ENCODE results near the gene ZNF576. TPM values are rescaled to one million over a fixed set of nuclear protein-coding genes. Genes with fewer than 3 reads are reported as not detected.

ZNF576 gene
- total and polyA plus RNA-seq, 2 of the 13 experiments (the other 11 are each of a cell fraction or from before 2014, with no cell fraction given): 7.2 to 9.6 TPM

- TF ChIP-seq ZNF576 (CRISPR knock-in tag; IDR thresholded peaks at IDR 0.05) (no peak), CHD2 (IDR thresholded peaks at IDR 0.05; ENCODE audit: low read depth, low read length) (no peak), ZSCAN12 (CRISPR knock-in tag; IDR thresholded peaks at IDR 0.05) (no peak), CEBPG (CRISPR knock-in tag; IDR thresholded peaks at IDR 0.05) (no peak), ZNF839 (CRISPR knock-in tag; IDR thresholded peaks at IDR 0.05; ENCODE audit: borderline replicate concordance) (no peak), SP140L (CRISPR knock-in tag; IDR thresholded peaks at IDR 0.05; ENCODE audit: borderline replicate concordance) (no peak), MBNL3 (CRISPR knock-in tag; conservative IDR thresholded peaks at IDR 0.05) (no peak), AGO1 (IDR thresholded peaks at IDR 0.05; ENCODE audit: low read depth, low read length, poor library complexity, severe bottlenecking) (no peak), ZBTB40 (IDR thresholded peaks at IDR 0.05) (no peak), ZBTB40 (CRISPR knock-in tag; IDR thresholded peaks at IDR 0.05) (0 out of 2 replicates have a peak, but pooled peaks have one; percentile 36), ZNF740 (CRISPR knock-in tag; IDR thresholded peaks at IDR 0.05) (no peak), ATF4 (CRISPR knock-in tag; IDR thresholded peaks at IDR 0.05) (no peak), ZMYM3 (CRISPR knock-in tag; IDR thresholded peaks at IDR 0.05) (no peak), ZNF672 (CRISPR knock-in tag; IDR thresholded peaks at IDR 0.05) (0 out of 2 replicates have a peak, but pooled peaks have one; percentile 26), POLR2AphosphoS5 (IDR thresholded peaks at IDR 0.05; ENCODE audit: low read depth, low read length) (no peak), ZSCAN20 (CRISPR knock-in tag; IDR thresholded peaks at IDR 0.05; ENCODE audit: borderline replicate concordance) (no peak), MTA3 (CRISPR knock-in tag; IDR thresholded peaks at IDR 0.05) (no peak), WIZ (CRISPR knock-in tag; IDR thresholded peaks at IDR 0.05) (no peak), FOXK1 (CRISPR knock-in tag; IDR thresholded peaks at IDR 0.05; ENCODE audit: borderline replicate concordance, low read depth) (no peak), PAX8 (CRISPR knock-in tag; IDR thresholded peaks at IDR 0.05; ENCODE audit: borderline replicate concordance) (no peak)
These were observed 1.4 kb upstream of the ZNF576 start (continued) for GRCh38 chr19:43594710-43595604.
